NCI-H2081 treated with DMSO at 0.1 percent for 48 hours (cell line): Measurements from ENCODE around the gene SH2D3C.

Experiments
- DNase-seq: peaks from one replicate; lab custom pipeline; 2025; lab: John Stamatoyannopoulos, UW

The SH2D3C gene

DNA sequence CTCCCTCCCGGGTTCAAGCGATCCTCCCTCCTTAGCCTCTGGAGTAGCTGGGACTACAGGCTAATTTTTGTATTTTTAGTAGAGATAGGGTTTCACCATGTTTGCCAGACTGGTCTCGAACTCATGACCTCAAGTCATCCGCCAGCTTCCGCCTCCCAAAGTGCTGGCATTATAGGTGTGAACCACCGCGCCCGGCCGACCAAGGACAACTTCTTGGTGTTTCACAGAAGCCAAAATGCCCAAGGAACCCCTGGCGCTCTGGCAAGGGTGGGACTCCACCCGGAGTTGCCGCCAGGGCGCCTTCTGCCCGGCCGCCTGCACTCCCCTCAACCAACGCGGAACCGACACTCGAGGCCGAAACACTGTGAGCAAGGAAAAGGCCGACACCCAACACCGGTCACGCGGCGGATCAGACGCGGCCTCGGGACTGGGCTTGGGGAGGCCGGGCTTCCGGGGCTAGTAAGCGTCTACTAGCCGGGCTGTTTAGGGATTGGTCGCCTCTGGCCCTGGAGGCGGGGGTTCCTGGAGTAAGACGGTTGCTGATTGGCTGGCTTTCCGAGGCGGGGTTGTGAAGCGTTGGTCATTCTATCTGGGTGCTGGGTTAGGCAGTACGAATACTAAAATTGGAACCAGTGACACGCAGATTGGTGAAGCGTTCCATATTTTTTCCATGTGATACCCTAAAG, 79.3 kb downstream of the SH2D3C start:
- no peak for DNase-seq

GRCh38 chr9:127698386-127698785, 80.1 kb downstream of the SH2D3C start:
- DNase-seq, result no peak

DNA sequence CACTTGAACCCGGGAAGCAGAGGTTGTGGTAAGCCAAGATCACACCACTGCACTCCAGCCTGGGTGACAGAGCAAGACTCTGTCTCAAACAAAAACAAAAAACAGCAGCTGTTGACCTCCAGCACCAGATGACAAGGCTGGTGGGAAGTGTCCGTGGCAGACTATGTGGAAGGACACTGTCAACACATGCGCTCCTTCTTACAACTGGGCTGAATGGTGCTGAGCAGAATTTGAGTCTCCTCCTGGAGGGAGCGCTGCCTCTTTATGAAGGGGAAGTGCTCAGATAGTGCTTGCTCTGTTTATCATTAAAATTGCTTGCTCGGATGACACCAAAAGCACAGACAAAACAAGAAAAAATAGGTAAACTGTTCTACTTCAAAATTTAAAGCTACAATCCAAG, 80.9 kb downstream of the SH2D3C start:
- no peak for DNase-seq

DNA sequence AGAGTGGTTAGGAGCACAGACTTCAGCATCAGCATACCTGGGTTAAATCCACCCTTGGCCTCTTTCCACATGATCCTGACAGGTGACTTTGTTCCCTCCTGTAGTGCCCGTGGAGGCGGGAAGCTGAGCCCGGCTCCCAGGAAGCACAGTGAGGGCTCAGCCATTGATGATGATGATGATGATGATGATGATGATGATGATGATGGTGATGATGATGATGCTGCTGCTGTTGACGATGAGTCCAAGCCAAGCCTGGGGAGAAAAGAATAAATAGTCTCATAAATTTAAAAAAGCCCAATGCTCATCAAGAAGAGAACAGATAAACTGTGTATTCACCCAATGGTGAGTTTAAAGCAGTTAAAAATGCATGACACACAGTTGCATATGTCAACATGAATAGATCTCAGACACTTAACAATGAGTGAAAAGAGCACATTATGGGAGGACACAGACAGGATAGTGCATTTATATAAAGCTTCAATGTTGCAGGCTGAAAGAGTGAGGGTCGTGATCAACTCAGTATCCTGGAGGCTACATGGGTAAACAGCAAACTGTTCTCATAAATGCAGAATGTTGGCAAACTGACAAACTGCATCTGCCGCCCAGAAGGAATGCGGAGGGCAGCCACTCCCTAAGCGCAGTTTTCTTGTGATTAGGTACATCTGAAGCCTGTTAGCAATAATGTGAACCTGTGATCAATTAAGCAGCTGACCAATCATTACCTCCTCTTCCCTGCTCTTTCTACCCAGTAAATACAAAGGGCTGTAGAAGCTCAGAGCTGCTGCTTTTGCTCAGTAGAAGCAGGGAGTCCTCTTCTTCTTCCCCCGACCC, 83.4 kb downstream of the SH2D3C start:
- DNase-seq, result no peak

GRCh38 chr9:127693697-127694096, 84.8 kb downstream of the SH2D3C start:
- no peak for DNase-seq

- DNase-seq, result no peak
These were observed 85.3 kb downstream of the SH2D3C start for GRCh38 chr9:127693143-127693542.

- DNase-seq, result no peak
These were observed 86.4 kb downstream of the SH2D3C start for GRCh38 chr9:127692071-127692470.

DNA sequence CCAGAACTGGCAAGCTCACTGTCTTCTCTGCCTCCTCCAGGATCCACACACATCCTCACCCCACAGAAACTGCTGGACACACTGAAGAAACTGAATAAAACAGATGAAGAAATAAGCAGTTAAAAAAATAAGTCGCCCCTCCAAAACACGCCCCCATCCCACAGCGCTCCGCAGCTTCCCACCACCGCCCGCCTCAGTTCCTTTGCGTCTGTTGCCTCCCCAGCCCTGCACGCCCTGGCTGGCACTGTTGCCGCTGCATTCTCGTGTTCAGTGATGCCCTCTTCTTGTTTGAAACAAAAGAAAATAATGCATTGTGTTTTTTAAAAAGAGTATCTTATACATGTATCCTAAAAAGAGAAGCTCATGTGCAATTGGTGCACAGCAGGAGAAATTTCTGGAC, 87.7 kb downstream of the SH2D3C start:
- DNase-seq, result no peak

- DNase-seq, result no peak
These were observed 89.0 kb downstream of the SH2D3C start for GRCh38 chr9:127689329-127690000.
